Loucy (cell line): ENCODE data around the gene PIR.

ENCODE experiments used
- H2AFZ ChIP-seq: fragments of 200-600 bp; sonication (generic); 2 replicates; pipeline ENCODE4 v1.6.0; 2016; ENCODE audit warnings: antibody characterized with exemption, mild to moderate bottlenecking, low read length, moderate library complexity
- H3F3A ChIP-seq: fragments of 200-600 bp; 2 replicates; pipeline ENCODE4 v1.6.0; 2016; ENCODE audit warnings: antibody characterized with exemption, low read depth, mild to moderate bottlenecking
- H3K27me3 ChIP-seq: fragments of 200-600 bp; sonication (generic); 2 replicates; pipeline ENCODE4 v1.6.1; 2014; ENCODE audit warnings: low read length, mild to moderate bottlenecking; ENCODE audit not compliant: insufficient read depth, poor library complexity, severe bottlenecking
- H3K36me3 ChIP-seq: fragments of 200-600 bp; sonication (generic); 2 replicates; pipeline ENCODE4 v1.6.1; 2016; ENCODE audit warnings: low read length; ENCODE audit not compliant: insufficient read depth
- H3K4me1 ChIP-seq: fragments of 200-600 bp; sonication (generic); 2 replicates; pipeline ENCODE4 v1.5.1; 2014; ENCODE audit warnings: low read length, mild to moderate bottlenecking; ENCODE audit not compliant: insufficient read depth, poor library complexity, severe bottlenecking
- H3K4me2 ChIP-seq: fragments of 200-600 bp; sonication (generic); 2 replicates; pipeline ENCODE4 v1.6.0; 2014; ENCODE audit warnings: antibody characterized with exemption, low read length, low read depth, mild to moderate bottlenecking; ENCODE audit not compliant: poor library complexity, severe bottlenecking
- H3K4me3 ChIP-seq: fragments of 200-600 bp; sonication (generic); 2 replicates; pipeline ENCODE4 v1.5.1; 2014; ENCODE audit warnings: low read length, mild to moderate bottlenecking, mixed read lengths; ENCODE audit not compliant: poor library complexity, severe bottlenecking
- H3K79me2 ChIP-seq: fragments of 200-600 bp; sonication (generic); 2 replicates; pipeline ENCODE4 v1.6.1; 2014; ENCODE audit warnings: low read length; ENCODE audit not compliant: insufficient read depth
- H3K9ac ChIP-seq: fragments of 200-600 bp; sonication (generic); 2 replicates; pipeline ENCODE4 v1.6.0; 2014; ENCODE audit warnings: mild to moderate bottlenecking, low read depth, low read length, moderate library complexity; ENCODE audit not compliant: poor library complexity, severe bottlenecking
- H3K9me2 ChIP-seq: fragments of 200-600 bp; sonication (generic); replicated peaks from 2 replicates; pipeline ENCODE4 v1.6.1; 2016; ENCODE audit warnings: low read depth, low read length, mixed read lengths
- H3K9me3 ChIP-seq: fragments of 200-600 bp; sonication (generic); 2 replicates; pipeline ENCODE4 v1.6.1; 2014; ENCODE audit warnings: mild to moderate bottlenecking, antibody characterized with exemption, low read length, low read depth; ENCODE audit not compliant: insufficient read depth
- H4K20me1 ChIP-seq: fragments of 200-600 bp; sonication (generic); 2 replicates; pipeline ENCODE4 v1.6.0; 2014; ENCODE audit warnings: antibody characterized with exemption, low read length, mild to moderate bottlenecking; ENCODE audit not compliant: insufficient read depth, poor library complexity, severe bottlenecking
- EZH2phosphoT487 ChIP-seq: fragments of 200-600 bp; IDR thresholded peaks from 2 replicates; pipeline ENCODE4 v1.6.1; 2018; ENCODE audit warnings: antibody characterized with exemption, mild to moderate bottlenecking, moderate library complexity, borderline replicate concordance
- TF ChIP-seq, protein P1 (sequence below): fragments of 200-600 bp; sonication (generic); conservative IDR thresholded peaks from 2 replicates; pipeline ENCODE4 v1.5.1; 2014; ENCODE audit warnings: mild to moderate bottlenecking, antibody characterized with exemption, low read length

The PIR gene

DNA sequence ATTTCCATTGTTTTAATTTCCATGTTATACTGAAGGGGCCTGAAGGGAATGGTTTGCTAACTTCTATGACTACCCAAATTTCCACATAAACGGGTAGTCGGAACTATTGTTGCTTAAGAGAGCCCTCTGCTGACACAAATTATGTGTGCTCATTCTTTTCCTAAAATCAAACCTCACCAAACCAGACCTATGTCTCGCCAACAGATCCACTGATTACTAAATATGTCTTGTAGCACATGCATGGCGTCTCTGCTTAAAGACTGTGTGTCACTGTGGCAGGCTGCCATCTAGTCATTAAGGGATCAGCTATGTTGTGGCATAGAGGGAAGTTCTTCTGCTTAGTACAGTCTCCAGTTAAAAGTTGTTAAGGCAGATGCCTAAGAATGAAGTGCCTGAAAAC lies 25.1 kb downstream of the PIR start:
- Histone ChIP-seq H2AFZ (no peak overlapping the region), H3K9me3 (no peaks in the 10 kb centered on the region), H3K36me3 (no peaks in the 10 kb centered on the region), H3K9ac (no peak overlapping the region), H3K79me2 (no peaks in the 10 kb centered on the region), H3K9me2 (no peaks in the 10 kb centered on the region), H3K4me3 (no peak overlapping the region), H3F3A (no peaks in the 10 kb centered on the region), H3K27me3 (no peaks in the 10 kb centered on the region), H3K4me2 (no peak overlapping the region), H3K4me1 (no peaks in the 10 kb centered on the region), H4K20me1 (no peaks in the 10 kb centered on the region)
- TF ChIP-seq, protein P1, sequence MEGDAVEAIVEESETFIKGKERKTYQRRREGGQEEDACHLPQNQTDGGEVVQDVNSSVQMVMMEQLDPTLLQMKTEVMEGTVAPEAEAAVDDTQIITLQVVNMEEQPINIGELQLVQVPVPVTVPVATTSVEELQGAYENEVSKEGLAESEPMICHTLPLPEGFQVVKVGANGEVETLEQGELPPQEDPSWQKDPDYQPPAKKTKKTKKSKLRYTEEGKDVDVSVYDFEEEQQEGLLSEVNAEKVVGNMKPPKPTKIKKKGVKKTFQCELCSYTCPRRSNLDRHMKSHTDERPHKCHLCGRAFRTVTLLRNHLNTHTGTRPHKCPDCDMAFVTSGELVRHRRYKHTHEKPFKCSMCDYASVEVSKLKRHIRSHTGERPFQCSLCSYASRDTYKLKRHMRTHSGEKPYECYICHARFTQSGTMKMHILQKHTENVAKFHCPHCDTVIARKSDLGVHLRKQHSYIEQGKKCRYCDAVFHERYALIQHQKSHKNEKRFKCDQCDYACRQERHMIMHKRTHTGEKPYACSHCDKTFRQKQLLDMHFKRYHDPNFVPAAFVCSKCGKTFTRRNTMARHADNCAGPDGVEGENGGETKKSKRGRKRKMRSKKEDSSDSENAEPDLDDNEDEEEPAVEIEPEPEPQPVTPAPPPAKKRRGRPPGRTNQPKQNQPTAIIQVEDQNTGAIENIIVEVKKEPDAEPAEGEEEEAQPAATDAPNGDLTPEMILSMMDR = peak; percentile 58
- no peak for TF ChIP-seq EZH2phosphoT487

DNA sequence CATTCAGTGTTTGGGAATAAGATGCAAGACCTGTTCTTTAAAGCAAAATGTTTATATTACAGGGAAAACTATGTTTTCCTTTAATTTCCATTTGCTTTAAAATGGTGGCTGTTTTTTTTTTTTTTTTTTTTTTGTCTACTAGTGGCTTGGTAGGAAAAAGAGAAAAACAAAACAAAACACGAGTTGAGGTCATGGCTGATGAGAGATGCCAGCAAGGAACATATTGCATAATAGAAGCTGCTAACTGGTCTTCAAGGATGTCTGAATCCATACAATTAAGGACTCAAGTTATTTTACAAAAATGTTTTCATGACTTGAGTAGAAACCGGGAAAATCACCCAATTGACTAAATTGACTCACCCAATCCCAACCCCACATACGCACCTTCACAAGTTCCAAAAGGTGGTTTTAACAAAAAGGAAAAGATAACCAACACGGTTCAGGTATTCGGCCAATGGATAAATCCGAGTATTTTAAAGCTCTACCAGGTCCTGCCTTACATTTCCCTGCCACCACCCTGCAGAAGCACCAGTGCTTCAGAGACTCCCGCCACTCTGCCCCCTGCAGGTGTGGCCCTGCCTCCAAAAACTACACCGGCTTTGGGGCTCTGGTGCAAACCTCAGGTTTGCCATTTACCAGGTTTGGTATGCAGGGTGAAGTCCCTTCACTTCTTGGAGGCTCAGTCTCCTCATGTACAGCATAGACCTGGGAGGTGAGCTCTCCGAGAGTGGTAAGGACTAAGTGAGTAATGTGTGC lies 27.1 kb downstream of the PIR start:
- Histone ChIP-seq H4K20me1 (no peaks in the 10 kb centered on the region), H3F3A (no peaks in the 10 kb centered on the region), H3K79me2 (no peaks in the 10 kb centered on the region), H3K9me2 (no peaks in the 10 kb centered on the region), H3K9ac (no peak overlapping the region), H3K36me3 (no peaks in the 10 kb centered on the region), H3K9me3 (no peaks in the 10 kb centered on the region), H3K4me1 (no peaks in the 10 kb centered on the region), H3K4me3 (no peak overlapping the region), H3K4me2 (no peak overlapping the region), H2AFZ (no peak overlapping the region), H3K27me3 (no peaks in the 10 kb centered on the region)
- TF ChIP-seq, protein P1 = peak; percentile 63
- no peak for TF ChIP-seq EZH2phosphoT487

DNA sequence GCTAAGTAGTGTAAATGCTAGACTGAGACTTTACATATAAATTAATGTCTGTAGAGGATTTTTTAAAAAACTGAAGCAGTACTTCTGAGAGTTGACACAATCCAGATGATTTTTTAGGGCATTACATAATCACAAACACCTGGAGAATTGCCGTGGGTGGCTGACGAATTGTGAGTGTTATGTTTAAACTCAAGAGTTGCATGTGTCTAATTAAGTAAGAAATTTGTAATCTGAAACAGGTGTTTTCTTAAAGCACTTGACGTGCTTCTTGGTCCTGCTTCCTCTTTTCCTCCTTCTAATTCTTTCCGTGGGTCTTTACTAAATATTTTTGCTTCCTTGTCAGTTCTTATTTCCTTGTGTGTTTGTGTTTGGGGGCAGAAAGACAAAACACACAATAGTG lies 27.8 kb downstream of the PIR start:
- no peaks in the 10 kb centered on the region for H3F3A ChIP-seq

More for the DNA sequence above, 27.8 kb downstream of the PIR start:
- Histone ChIP-seq H3K9me3 (no peaks in the 10 kb centered on the region), H3K9ac (no peak overlapping the region), H2AFZ (no peak overlapping the region), H3K27me3 (no peaks in the 10 kb centered on the region), H3K4me1 (no peaks in the 10 kb centered on the region), H3K79me2 (no peaks in the 10 kb centered on the region), H3K4me2 (no peak overlapping the region), H3K4me3 (no peak overlapping the region), H4K20me1 (no peaks in the 10 kb centered on the region), H3K9me2 (no peaks in the 10 kb centered on the region), H3K36me3 (no peaks in the 10 kb centered on the region)
- TF ChIP-seq EZH2phosphoT487 = no peak
- TF ChIP-seq, protein P1 = no peak
